NCI-H1092 treated with DMSO at 0.1 percent for 48 hours (cell line): ENCODE data around the gene UBE2D1.
A peak's percentile ranks its signal among the peaks of the same experiment; 100 is the strongest.
"Not testable (repeated sequence)": the region's sequence is repeated elsewhere in the genome, so short reads cannot be mapped to it uniquely, and the experiment has no call there.

Experiments
- DNase-seq: peaks from one replicate; lab custom pipeline; 2025; lab: John Stamatoyannopoulos, UW

UBE2D1 gene

GRCh38 chr10:58384095-58384494 is 49.3 kb downstream of the UBE2D1 start:
- DNase-seq: no peak

- DNase-seq: peak; percentile 70
Observed at GRCh38 chr10:58384544-58384998, 49.8 kb downstream of the UBE2D1 start.

GRCh38 chr10:58384999-58385783 is 50.4 kb downstream of the UBE2D1 start, which contains the start of gene TFAM:
TSS of gene TFAM (plus strand) at chr10:58385410. CDS start at chr10:58385548, 138 bp downstream.
- DNase-seq: peak; percentile 79

GRCh38 chr10:58385784-58386112 is 50.9 kb downstream of the UBE2D1 start:
- peak; percentile 5 for DNase-seq

GRCh38 chr10:58389024-58389423 is 54.2 kb downstream of the UBE2D1 start:
- DNase-seq: no peak

GRCh38 chr10:58393317-58393716 is 58.5 kb downstream of the UBE2D1 start:
- DNase-seq: no peak

- DNase-seq: no peak
Observed at GRCh38 chr10:58394471-58394870, 59.7 kb downstream of the UBE2D1 start.

GRCh38 chr10:58396057-58396456 is 61.3 kb downstream of the UBE2D1 start:
- DNase-seq: no peak

GRCh38 chr10:58397830-58398229 is 63.0 kb downstream of the UBE2D1 start:
- no peak for DNase-seq

GRCh38 chr10:58399410-58399809 is 64.6 kb downstream of the UBE2D1 start:
- DNase-seq: no peak

GRCh38 chr10:58400609-58401008 is 65.8 kb downstream of the UBE2D1 start:
- no peak for DNase-seq

- DNase-seq: no peak
Observed at GRCh38 chr10:58404001-58404400, 69.2 kb downstream of the UBE2D1 start.

GRCh38 chr10:58409956-58410610 is 75.3 kb downstream of the UBE2D1 start:
- no peak for DNase-seq

GRCh38 chr10:58412502-58412961 is 77.7 kb downstream of the UBE2D1 start:
- DNase-seq: no peak

GRCh38 chr10:58414270-58415041 is 79.7 kb downstream of the UBE2D1 start:
- DNase-seq: peak; percentile 23

- DNase-seq: no peak
Observed at GRCh38 chr10:58415757-58416156, 81.0 kb downstream of the UBE2D1 start.

GRCh38 chr10:58417902-58418301 is 83.1 kb downstream of the UBE2D1 start:
- DNase-seq: not testable (repeated sequence)
